B cell (primary cell): ENCODE data around the gene CHCHD6. TPM values are rescaled to one million over a fixed set of nuclear protein-coding genes. Genes with fewer than 3 reads are reported as not detected.

ENCODE experiments used
- ATAC-seq: fragments of 200-7000 bp; cut with Tn5 transposase; one replicate; pipeline ENCODE4 v1.10.0; 2021; ENCODE audit warnings: low read depth, mild to moderate bottlenecking, moderate number of reproducible peaks, moderate library complexity
- CTCF ChIA-PET: fragments of 350-600 bp; sonication (Branson Sonifier 250); formaldehyde crosslinking; loops from one replicate; lab custom pipeline; 2021; ENCODE audit warnings: antibody characterized with exemption, inconsistent platforms; lab: Charles Lee
- POLR2A ChIA-PET: fragments of 350-600 bp; sonication (Branson Sonifier 250); formaldehyde crosslinking; loops from one replicate; lab custom pipeline; 2021; ENCODE audit warnings: antibody characterized with exemption; lab: Charles Lee
- DNase-seq: peaks from one replicate; pipeline ENCODE4 v3.0.0; 2013
- H2AFZ ChIP-seq: 2 replicates; pipeline ENCODE4 v1.6.1; 2012; ENCODE audit warnings: mild to moderate bottlenecking, low read depth, low read length; ENCODE audit not compliant: insufficient read depth, poor library complexity, severe bottlenecking
- H3K27ac ChIP-seq, 2 donors: 1 replicate in 1 of 2; 2 replicates in 1 of 2; pipeline ENCODE4 v1.5.1; 2012 to 2013; ENCODE audit warnings: low read length in 2 of 2, mild to moderate bottlenecking in 2 of 2, moderate library complexity in 1 of 2
- H3K27me3 ChIP-seq, 4 experiments: fragments of 200-600 bp in 1 of 4; sonication (generic) in 1 of 4; replicated peaks in 1 of 4; 1 replicate in 2 of 4; 2 replicates in 2 of 4; pipeline versions ENCODE4 v1.6.1 to v1.7.0; 2013 to 2016; ENCODE audit warnings: low read length in 3 of 4, mild to moderate bottlenecking in 2 of 4, mixed read lengths in 1 of 4, moderate library complexity in 1 of 4; ENCODE audit not compliant: insufficient read depth in 4 of 4, control insufficient read depth in 3 of 4; ENCODE audit errors: control extremely low read depth in 1 of 4
- H3K36me3 ChIP-seq, 2 experiments: replicated peaks in 1 of 2; 1 replicate in 1 of 2; 2 replicates in 1 of 2; pipeline versions ENCODE4 v1.6.1 to v1.7.1; 2013; ENCODE audit warnings: low read length in 1 of 2; ENCODE audit not compliant: insufficient read depth in 2 of 2, control insufficient read depth in 1 of 2; ENCODE audit errors: control extremely low read depth in 1 of 2, extremely low read depth in 1 of 2
- H3K4me1 ChIP-seq, 2 donors: fragments of 200-600 bp in 1 of 2; sonication (generic) in 1 of 2; 1 replicate in 1 of 2; 2 replicates in 1 of 2; pipeline versions ENCODE4 v1.5.1 to v1.6.1; 2013 to 2017; ENCODE audit warnings: low read length in 2 of 2; ENCODE audit not compliant: control insufficient read depth in 2 of 2, insufficient read depth in 2 of 2
- H3K4me2 ChIP-seq: replicated peaks from 2 replicates; pipeline ENCODE3; 2012; ENCODE audit warnings: mild to moderate bottlenecking, low read depth, low read length; ENCODE audit not compliant: poor library complexity, severe bottlenecking
- H3K4me3 ChIP-seq, 5 experiments: fragments of 200-600 bp in 1 of 5; sonication (generic) in 1 of 5; 1 replicate in 3 of 5; 2 replicates in 2 of 5; pipeline versions ENCODE4 v1.5.1 to v1.7.0; 2011 to 2016; ENCODE audit warnings: low read length in 4 of 5, mild to moderate bottlenecking in 4 of 5, low read depth in 2 of 5, control low read depth in 1 of 5, moderate library complexity in 1 of 5; ENCODE audit not compliant: insufficient read depth in 1 of 5; ENCODE audit errors: control extremely low read depth in 1 of 5, extremely low read depth in 1 of 5
- H3K79me2 ChIP-seq: fragments of 200-600 bp; sonication (generic); one replicate; pipeline ENCODE4 v1.6.0; 2016; ENCODE audit warnings: low read length; ENCODE audit not compliant: control insufficient read depth, insufficient read depth
- H3K9ac ChIP-seq: fragments of 200-600 bp; sonication (generic); 2 replicates; pipeline ENCODE4 v1.6.1; 2017; ENCODE audit warnings: mild to moderate bottlenecking, low read length, moderate library complexity
- H3K9me3 ChIP-seq, 3 donors: one replicate each; pipeline versions ENCODE4 v1.6.1 to v1.7.1; 2013; ENCODE audit warnings: low read length in 2 of 3; ENCODE audit not compliant: control insufficient read depth in 2 of 3, insufficient read depth in 1 of 3; ENCODE audit errors: control extremely low read depth in 1 of 3
- H4K20me1 ChIP-seq: 2 replicates; pipeline ENCODE4 v1.6.0; 2012; ENCODE audit warnings: mild to moderate bottlenecking, low read length; ENCODE audit not compliant: insufficient read depth, control insufficient read depth, poor library complexity, severe bottlenecking
- H3K27ac Mint-ChIP-seq: one replicate; pipeline ENCODE4 v1.8.0; 2021; ENCODE audit warnings: mixed read lengths
- H3K27me3 Mint-ChIP-seq: one replicate; pipeline ENCODE4 v1.8.0; 2021; ENCODE audit warnings: mixed read lengths
- H3K4me1 Mint-ChIP-seq: one replicate; pipeline ENCODE4 v1.8.0; 2021; ENCODE audit warnings: mixed read lengths
- H3K4me3 Mint-ChIP-seq: one replicate; pipeline ENCODE4 v1.8.0; 2021; ENCODE audit warnings: mixed read lengths
- H3K9me3 Mint-ChIP-seq: one replicate; pipeline ENCODE4 v1.8.0; 2022; ENCODE audit warnings: mixed read lengths; ENCODE audit not compliant: insufficient read depth
- EZH2 ChIP-seq: IDR thresholded peaks from 2 replicates; pipeline ENCODE4 v1.6.1; 2012; ENCODE audit warnings: borderline replicate concordance, low read depth, mild to moderate bottlenecking, moderate library complexity, low read length; ENCODE audit not compliant: insufficient read depth, poor library complexity, severe bottlenecking
- WGBS: methylation state at CpG from one replicate; pipeline ENCODE4 v1.1.5; 2013; ENCODE audit warnings: missing lambda C conversion rate; ENCODE audit not compliant: insufficient coverage; 5-methylcytosine and 5-hydroxymethylcytosine counted together
- intact Hi-C: fragments of 100-400 bp; cut with micrococcal nuclease; formaldehyde crosslinking; loops from one replicate; pipeline ENCODE4 v1.10.0; 2022
- polyA plus RNA-seq: library from polyadenylated mRNA; depleted of rRNA; stranded (reverse); fragments of >200 nt; gene quantifications from 2 replicates; pipeline ENCODE4 v1.2.3, GENCODE V29; 2012
- total RNA-seq, 2 donors: library from RNA; stranded (reverse); fragments of 120-200 nt in 1 of 2; gene quantifications; 1 replicate in 1 of 2; 2 replicates in 1 of 2; pipeline versions ENCODE4 v1.2.3 to v1.2.4, GENCODE V29; 2013 to 2022
- TF ChIP-seq, protein P1 (sequence below): fragments of 200-600 bp; IDR thresholded peaks from one replicate; pipeline ENCODE4 v1.8.0; 2022; ENCODE audit warnings: antibody characterized with exemption, mild to moderate bottlenecking

The CHCHD6 gene
- total and polyA plus RNA-seq, 2 donors (not counting 1 experiment from before 2014, with no cell fraction given): 8.0 to 13.5 TPM

DNA sequence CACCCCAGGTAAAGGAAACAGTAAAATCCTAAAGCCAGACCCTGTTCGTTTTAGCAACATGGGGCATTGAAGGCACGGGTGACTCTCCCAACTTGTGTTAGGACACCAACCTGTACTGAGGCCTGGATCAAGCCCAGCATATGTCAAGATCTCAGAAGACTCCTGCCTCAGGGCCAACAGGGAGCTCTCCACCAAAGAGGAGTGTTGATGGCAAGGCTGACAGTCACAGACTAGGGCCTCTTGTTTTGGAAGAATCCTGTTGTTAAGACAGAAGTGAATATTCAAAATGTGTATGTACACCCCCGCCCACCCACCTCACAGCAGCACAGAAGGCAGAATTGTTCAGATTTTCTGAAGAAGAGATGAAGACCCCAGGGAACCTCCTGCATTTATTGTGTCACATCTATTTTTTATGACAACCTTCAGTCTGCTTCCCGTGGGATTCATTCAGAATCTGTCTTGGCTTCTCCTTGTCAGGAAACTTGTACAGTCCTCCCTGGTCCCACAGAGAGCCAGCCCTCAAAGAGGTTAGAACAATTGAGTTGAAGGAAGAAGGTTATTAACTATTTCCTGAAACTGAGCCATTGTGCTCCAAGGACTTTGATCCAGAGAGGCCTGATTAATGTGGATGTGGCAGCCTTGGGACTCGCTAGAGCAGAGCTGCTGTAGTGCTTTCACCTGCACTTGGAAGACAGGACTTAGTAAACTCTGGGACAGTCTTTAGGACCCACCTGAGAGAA lies 217.2 kb downstream of the CHCHD6 start:
- H3K9me3 ChIP-seq: peaks cover 0 to 7% (median 5%) of the 10 kb centered on the region in 3 donors
- no peak overlapping the region for H3K4me3 ChIP-seq
- no peak overlapping the region for H3K9ac ChIP-seq
- H3K36me3 ChIP-seq: no peaks in the 10 kb centered on the region
- ATAC-seq: no peak
- ChIA-PET CTCF (no interaction called here), POLR2A (interaction anchor here (1.1 kb wide), 1 partner anchor 10 kb away, joined by 5 read pairs; no protein-coding TSS in a partner anchor)
- WGBS: 98% methylated on average over 5 of the region's 5 CpGs
- no peaks in the 10 kb centered on the region for H3K4me1 ChIP-seq
- no peak overlapping the region for H2AFZ ChIP-seq
- intact Hi-C loops: no loop called here
- no peak overlapping the region for H3K4me3 Mint-ChIP-seq
- no peaks in the 10 kb centered on the region for H3K79me2 ChIP-seq
- peaks cover 0 to 14% (median 3%) of the 10 kb centered on the region in 4 experiments for H3K27me3 ChIP-seq
- H3K4me1 Mint-ChIP-seq: peaks cover 2% of the 10 kb centered on the region
- H3K9me3 Mint-ChIP-seq: no peaks in the 10 kb centered on the region
- no peak for TF ChIP-seq EZH2
- no peak overlapping the region for H3K27ac Mint-ChIP-seq
- no peak for DNase-seq
- no peaks in the 10 kb centered on the region for H4K20me1 ChIP-seq
- no peak overlapping the region for H3K4me2 ChIP-seq
- peaks cover 26% of the 10 kb centered on the region for H3K27me3 Mint-ChIP-seq
- H3K27ac ChIP-seq: no peak overlapping the region

DNA sequence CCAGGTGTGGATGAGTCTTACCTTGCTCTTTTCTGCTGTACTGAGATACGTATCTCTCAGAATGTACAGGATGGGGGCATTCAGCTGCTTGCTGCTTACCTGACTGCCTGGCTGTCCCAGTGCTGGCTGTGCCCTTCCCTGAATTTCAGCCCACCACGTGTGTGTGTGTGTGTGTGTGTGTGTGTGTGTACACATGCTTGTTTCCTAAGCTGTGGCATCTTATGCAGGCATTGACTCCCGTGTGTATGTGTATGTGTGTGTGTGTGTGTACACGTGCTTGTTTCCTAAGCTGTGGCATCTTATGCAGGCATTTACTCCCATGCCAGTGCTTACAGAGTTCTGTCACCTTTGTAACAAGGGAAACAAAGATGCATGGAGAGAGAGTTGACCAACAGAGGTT lies 218.4 kb downstream of the CHCHD6 start:
- POLR2A ChIA-PET: no interaction called here
- ATAC-seq (no peak), DNase-seq (no peak)
- no peak overlapping the region for H3K27ac Mint-ChIP-seq
- no peaks in the 10 kb centered on the region for H4K20me1 ChIP-seq
- H3K4me3 ChIP-seq: no peak overlapping the region
- 100% methylated on average over 3 of the region's 4 CpGs for WGBS
- H3K27ac ChIP-seq: no peak overlapping the region
- no peaks in the 10 kb centered on the region for H3K79me2 ChIP-seq
- CTCF ChIA-PET: no interaction called here
- H3K4me1 ChIP-seq: no peaks in the 10 kb centered on the region
- H3K36me3 ChIP-seq: no peaks in the 10 kb centered on the region
- peaks cover 0 to 7% (median 5%) of the 10 kb centered on the region in 3 donors for H3K9me3 ChIP-seq
- no peak overlapping the region for H2AFZ ChIP-seq
- peaks cover 0 to 14% (median 3%) of the 10 kb centered on the region in 4 experiments for H3K27me3 ChIP-seq
- no peak overlapping the region for H3K4me3 Mint-ChIP-seq
- TF ChIP-seq, protein P1, sequence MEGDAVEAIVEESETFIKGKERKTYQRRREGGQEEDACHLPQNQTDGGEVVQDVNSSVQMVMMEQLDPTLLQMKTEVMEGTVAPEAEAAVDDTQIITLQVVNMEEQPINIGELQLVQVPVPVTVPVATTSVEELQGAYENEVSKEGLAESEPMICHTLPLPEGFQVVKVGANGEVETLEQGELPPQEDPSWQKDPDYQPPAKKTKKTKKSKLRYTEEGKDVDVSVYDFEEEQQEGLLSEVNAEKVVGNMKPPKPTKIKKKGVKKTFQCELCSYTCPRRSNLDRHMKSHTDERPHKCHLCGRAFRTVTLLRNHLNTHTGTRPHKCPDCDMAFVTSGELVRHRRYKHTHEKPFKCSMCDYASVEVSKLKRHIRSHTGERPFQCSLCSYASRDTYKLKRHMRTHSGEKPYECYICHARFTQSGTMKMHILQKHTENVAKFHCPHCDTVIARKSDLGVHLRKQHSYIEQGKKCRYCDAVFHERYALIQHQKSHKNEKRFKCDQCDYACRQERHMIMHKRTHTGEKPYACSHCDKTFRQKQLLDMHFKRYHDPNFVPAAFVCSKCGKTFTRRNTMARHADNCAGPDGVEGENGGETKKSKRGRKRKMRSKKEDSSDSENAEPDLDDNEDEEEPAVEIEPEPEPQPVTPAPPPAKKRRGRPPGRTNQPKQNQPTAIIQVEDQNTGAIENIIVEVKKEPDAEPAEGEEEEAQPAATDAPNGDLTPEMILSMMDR: no peak
- no peak for TF ChIP-seq EZH2
- H3K4me2 ChIP-seq: no peak overlapping the region
- peaks cover 5% of the 10 kb centered on the region for H3K4me1 Mint-ChIP-seq
- peaks cover 31% of the 10 kb centered on the region for H3K27me3 Mint-ChIP-seq
- no peaks in the 10 kb centered on the region for H3K9me3 Mint-ChIP-seq
- H3K9ac ChIP-seq: no peak overlapping the region
- intact Hi-C loops: no loop called here
